ENCODE data around the gene TTC21B. TPM values are rescaled to one million over a fixed set of nuclear protein-coding genes. Genes with fewer than 3 reads are reported as not detected.

TTC21B gene
- total and polyA plus RNA-seq, 8 donors = 3.3 to 78.6 (median 11.8) TPM

DNA sequence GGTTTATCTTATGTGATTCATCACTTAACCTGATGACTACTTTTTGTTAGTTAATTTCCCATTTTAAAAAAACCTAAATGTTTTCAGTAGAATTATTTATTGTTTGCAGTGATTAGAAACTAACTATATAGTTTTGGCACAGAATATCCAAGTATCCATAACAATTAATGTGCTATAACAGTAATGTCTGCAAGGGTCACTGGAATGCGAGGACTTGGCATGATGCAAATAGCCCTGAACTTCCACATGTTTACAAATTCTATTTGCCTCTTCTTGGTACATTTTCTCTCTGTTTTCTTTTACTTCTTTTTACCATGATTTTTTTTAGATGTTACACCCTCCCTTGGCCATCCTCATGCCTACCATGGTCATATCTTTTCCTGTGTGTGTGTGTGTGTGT, 110.2 kb downstream of the TTC21B start:
- Histone ChIP-seq H3K36me3 (no peaks in the 10 kb centered on the region), H3K27ac (no peak overlapping the region), H3K9me3 (no peaks in the 10 kb centered on the region), H3K4me1 (no peaks in the 10 kb centered on the region), H3K4me3 (no peak overlapping the region), H3K27me3 (no peaks in the 10 kb centered on the region)
- intact Hi-C loops (cut with DNase I; ENCODE audit: low total_unique reads) = no loop called here
- TF ChIP-seq POLR2AphosphoS5 (IDR thresholded peaks at IDR 0.05) = no peak
- no peak for TF ChIP-seq EP300 (IDR thresholded peaks at IDR 0.05)
- TF ChIP-seq, protein P1, sequence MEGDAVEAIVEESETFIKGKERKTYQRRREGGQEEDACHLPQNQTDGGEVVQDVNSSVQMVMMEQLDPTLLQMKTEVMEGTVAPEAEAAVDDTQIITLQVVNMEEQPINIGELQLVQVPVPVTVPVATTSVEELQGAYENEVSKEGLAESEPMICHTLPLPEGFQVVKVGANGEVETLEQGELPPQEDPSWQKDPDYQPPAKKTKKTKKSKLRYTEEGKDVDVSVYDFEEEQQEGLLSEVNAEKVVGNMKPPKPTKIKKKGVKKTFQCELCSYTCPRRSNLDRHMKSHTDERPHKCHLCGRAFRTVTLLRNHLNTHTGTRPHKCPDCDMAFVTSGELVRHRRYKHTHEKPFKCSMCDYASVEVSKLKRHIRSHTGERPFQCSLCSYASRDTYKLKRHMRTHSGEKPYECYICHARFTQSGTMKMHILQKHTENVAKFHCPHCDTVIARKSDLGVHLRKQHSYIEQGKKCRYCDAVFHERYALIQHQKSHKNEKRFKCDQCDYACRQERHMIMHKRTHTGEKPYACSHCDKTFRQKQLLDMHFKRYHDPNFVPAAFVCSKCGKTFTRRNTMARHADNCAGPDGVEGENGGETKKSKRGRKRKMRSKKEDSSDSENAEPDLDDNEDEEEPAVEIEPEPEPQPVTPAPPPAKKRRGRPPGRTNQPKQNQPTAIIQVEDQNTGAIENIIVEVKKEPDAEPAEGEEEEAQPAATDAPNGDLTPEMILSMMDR (IDR thresholded peaks at IDR 0.05) = no peak
- no peak for TF ChIP-seq POLR2A (IDR thresholded peaks at IDR 0.05)
- WGBS, 5 donors = 60 to 74% (median 71%) methylated on average over 1 of the region's 1 CpG
- DNase-seq = no peak

DNA sequence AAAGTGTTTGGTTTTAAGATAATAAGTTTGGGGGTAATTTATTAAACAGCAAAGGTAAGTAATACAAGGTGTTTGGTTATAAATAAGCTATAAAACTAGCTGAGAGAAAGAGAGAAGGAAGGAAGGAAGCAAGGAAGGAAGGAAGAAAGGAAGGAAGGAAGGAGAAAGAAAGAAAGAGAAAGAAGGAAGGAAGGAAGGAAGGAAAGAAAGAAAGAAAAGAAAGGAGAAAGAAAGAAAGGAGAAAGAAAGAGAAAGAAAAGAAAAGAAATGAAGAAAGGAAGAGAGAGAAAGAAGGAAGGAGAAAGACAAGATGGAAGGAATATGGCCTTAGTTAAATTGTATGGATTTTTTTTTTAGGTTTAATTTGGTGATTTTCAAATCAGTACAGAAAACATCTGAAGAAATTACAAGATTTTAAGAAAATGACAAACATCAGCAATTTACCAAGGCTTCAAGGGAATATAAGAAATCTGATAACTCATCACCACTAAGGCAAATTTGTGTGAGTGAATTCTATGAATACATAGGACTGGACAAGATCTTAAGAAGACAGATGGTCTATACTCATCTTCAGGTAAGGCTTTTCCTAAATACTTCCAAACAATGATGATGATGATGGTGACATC, 113.1 kb downstream of the TTC21B start:
- no peak for DNase-seq
- no peak overlapping the region for H3K4me3 ChIP-seq
- H3K4me1 ChIP-seq = no peaks in the 10 kb centered on the region
- H3K27ac ChIP-seq = no peak overlapping the region
- no peak for TF ChIP-seq POLR2AphosphoS5 (IDR thresholded peaks at IDR 0.05)
- TF ChIP-seq, protein P1 (IDR thresholded peaks at IDR 0.05) = no peak
- H3K27me3 ChIP-seq = no peaks in the 10 kb centered on the region
- intact Hi-C loops (cut with DNase I; ENCODE audit: low total_unique reads) = no loop called here
- H3K36me3 ChIP-seq = no peaks in the 10 kb centered on the region
- no peaks in the 10 kb centered on the region for H3K9me3 ChIP-seq

GRCh38 chr2:165839610-165840009, 114.0 kb downstream of the TTC21B start:
- Histone ChIP-seq H3K27ac (no peak overlapping the region), H3K36me3 (no peaks in the 10 kb centered on the region), H3K9me3 (no peaks in the 10 kb centered on the region), H3K4me3 (no peak overlapping the region), H3K4me1 (no peaks in the 10 kb centered on the region), H3K27me3 (no peaks in the 10 kb centered on the region)
- intact Hi-C loops (cut with DNase I; ENCODE audit: low total_unique reads) = no loop called here
- DNase-seq = no peak
- TF ChIP-seq POLR2AphosphoS5 (IDR thresholded peaks at IDR 0.05) = no peak
- no peak for TF ChIP-seq EP300 (IDR thresholded peaks at IDR 0.05)
- 67 to 94% (median 86%) methylated on average over 2 of the region's 2 CpGs for WGBS, 5 donors

GRCh38 chr2:165837122-165837521, 116.5 kb downstream of the TTC21B start:
- intact Hi-C loops (cut with DNase I; ENCODE audit: low total_unique reads) = no loop called here
- H3K36me3 ChIP-seq = no peaks in the 10 kb centered on the region
- no peak for DNase-seq
- 66 to 91% (median 87%) methylated on average over 3 of the region's 3 CpGs for WGBS, 5 donors
- no peaks in the 10 kb centered on the region for H3K9me3 ChIP-seq
- H3K27ac ChIP-seq = no peak overlapping the region
- H3K4me3 ChIP-seq = no peak overlapping the region
- no peaks in the 10 kb centered on the region for H3K27me3 ChIP-seq
- no peak for TF ChIP-seq POLR2AphosphoS5 (IDR thresholded peaks at IDR 0.05)
- TF ChIP-seq POLR2A (IDR thresholded peaks at IDR 0.05) = no peak
- TF ChIP-seq, protein P1 (IDR thresholded peaks at IDR 0.05) = no peak
- H3K4me1 ChIP-seq = no peaks in the 10 kb centered on the region

- intact Hi-C loops (cut with DNase I; ENCODE audit: low total_unique reads) = no loop called here
- WGBS, 5 donors = 69 to 89% (median 81%) methylated on average over 2 of the region's 2 CpGs
- H3K4me1 ChIP-seq = no peaks in the 10 kb centered on the region
- DNase-seq = no peak
- H3K36me3 ChIP-seq = no peaks in the 10 kb centered on the region
- TF ChIP-seq POLR2AphosphoS5 (IDR thresholded peaks at IDR 0.05) = no peak
- TF ChIP-seq EP300 (IDR thresholded peaks at IDR 0.05) = no peak
- TF ChIP-seq, protein P1 (IDR thresholded peaks at IDR 0.05) = no peak
- no peak for TF ChIP-seq POLR2A (IDR thresholded peaks at IDR 0.05)
- no peak overlapping the region for H3K27ac ChIP-seq
- H3K27me3 ChIP-seq = no peaks in the 10 kb centered on the region
- H3K9me3 ChIP-seq = no peaks in the 10 kb centered on the region
- H3K4me3 ChIP-seq = no peak overlapping the region
These were observed 118.2 kb downstream of the TTC21B start for GRCh38 chr2:165835363-165835762.

Data from stomach (tissue), 9 donors.